Stimulated activated CD4-positive, alpha-beta T cell treated with anti-CD3 and anti-CD28 coated beads, Interleukin-4, amount 100 ng/mL, for 4 hours (primary cell): ENCODE data around the gene ADAMTS16.
"Not testable (repeated sequence)": the region's sequence is repeated elsewhere in the genome, so short reads cannot be mapped to it uniquely, and the experiment has no call there.

ENCODE experiments used
- DNase-seq, 2 experiments: peaks; one replicate each; pipeline ENCODE4 v3.0.0-alpha.2; 2020

ADAMTS16 gene, protein sequence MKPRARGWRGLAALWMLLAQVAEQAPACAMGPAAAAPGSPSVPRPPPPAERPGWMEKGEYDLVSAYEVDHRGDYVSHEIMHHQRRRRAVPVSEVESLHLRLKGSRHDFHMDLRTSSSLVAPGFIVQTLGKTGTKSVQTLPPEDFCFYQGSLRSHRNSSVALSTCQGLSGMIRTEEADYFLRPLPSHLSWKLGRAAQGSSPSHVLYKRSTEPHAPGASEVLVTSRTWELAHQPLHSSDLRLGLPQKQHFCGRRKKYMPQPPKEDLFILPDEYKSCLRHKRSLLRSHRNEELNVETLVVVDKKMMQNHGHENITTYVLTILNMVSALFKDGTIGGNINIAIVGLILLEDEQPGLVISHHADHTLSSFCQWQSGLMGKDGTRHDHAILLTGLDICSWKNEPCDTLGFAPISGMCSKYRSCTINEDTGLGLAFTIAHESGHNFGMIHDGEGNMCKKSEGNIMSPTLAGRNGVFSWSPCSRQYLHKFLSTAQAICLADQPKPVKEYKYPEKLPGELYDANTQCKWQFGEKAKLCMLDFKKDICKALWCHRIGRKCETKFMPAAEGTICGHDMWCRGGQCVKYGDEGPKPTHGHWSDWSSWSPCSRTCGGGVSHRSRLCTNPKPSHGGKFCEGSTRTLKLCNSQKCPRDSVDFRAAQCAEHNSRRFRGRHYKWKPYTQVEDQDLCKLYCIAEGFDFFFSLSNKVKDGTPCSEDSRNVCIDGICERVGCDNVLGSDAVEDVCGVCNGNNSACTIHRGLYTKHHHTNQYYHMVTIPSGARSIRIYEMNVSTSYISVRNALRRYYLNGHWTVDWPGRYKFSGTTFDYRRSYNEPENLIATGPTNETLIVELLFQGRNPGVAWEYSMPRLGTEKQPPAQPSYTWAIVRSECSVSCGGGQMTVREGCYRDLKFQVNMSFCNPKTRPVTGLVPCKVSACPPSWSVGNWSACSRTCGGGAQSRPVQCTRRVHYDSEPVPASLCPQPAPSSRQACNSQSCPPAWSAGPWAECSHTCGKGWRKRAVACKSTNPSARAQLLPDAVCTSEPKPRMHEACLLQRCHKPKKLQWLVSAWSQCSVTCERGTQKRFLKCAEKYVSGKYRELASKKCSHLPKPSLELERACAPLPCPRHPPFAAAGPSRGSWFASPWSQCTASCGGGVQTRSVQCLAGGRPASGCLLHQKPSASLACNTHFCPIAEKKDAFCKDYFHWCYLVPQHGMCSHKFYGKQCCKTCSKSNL

DNA sequence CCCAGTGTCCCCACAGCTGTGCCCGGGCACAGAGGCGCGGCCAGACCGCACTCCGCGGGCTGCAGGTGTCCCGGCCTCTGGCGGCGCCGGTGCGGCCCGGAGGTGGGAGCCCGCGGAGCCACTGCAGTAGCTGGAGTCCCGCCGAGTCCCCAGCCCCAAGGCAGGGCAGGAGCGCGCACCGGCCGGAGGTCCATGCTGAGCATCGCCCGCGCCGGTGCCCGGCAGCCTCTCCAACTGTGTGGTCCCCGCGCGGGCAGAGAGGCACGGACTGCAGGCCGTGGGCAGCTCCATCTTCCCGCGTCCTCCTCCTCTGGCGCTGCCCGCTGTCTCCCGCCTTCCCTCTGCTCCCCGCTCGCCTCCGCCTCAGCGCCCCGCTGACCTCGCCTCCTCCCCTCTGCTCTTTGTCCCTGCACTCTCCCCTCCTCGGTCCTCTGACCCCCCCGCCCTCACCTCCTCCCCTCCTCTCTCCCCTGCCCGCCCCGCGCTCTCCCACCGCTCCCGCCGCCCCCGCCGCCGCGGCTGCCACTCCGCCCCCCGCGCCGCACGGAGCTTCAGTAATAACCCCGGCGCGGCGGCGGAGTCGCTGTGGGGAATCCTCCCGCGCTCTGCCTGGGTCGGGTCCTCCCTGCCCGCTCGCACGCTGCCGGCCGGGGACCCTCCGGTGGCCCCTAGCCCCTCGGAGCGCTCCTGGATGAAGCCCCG, at the start of gene ADAMTS16:
ADAMTS16 (plus strand) TSS at position 554 of the 702 bp plus-strand sequence; CDS start at position 692, 138 bp downstream.
- DNase-seq: no peak

DNA sequence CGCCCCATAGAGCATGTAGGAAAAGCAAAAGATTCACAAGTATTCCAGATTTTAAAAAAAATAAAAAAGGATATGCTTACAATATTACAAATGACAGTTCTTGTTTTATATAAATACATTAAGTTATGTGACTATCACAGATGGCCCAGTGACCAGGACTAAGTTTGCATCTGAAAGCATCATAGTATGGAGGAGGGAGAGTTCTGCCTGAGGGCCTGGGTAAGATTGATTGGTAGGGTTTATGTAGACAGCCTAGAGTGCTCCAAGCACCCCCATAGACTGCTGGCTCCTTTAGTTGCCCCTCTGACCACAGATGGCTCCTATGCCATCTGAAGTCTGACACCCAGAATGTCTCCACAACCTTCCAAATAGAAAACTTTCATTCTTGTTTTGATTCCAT, 48.0 kb upstream of the ADAMTS16 start:
- no peak for DNase-seq

DNA sequence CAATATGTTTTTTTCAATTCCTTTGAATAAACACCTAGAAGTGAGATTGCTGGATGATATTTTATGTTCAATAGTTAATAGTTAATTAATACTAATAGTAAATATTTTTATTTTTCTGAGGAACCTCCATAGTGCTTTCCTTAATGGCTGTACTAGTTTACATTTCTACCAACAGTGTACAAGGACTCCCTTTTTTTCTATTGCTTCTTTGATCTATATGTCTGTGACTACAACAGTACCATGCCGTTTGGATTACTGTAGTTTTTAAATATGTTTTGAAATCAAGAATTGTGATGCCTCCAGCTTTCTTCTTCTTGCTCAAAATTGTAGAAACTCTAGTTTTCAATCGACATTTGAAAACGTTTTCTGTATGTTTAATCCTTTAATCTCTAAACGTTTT, 39.5 kb upstream of the ADAMTS16 start:
- DNase-seq: no peak

DNA sequence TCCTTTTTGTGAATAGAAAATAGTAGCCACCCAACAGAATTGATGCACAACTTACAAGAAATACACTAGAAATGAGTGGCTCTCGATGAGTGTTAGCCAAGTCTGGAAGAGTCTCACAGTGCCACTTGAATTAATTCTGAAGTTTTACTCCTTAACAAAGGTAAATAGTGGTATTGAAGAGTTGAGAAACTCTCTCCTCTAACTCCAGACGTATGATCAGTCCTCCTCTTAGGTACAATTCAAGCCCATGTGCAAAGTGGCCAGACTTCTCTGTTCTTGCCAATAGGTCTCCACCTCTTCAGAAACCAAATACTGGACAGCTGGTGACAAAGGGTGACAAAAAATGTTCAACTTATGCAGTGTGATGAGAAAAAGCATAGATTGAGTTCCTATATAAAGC, 38.5 kb upstream of the ADAMTS16 start:
- DNase-seq: no peak

DNA sequence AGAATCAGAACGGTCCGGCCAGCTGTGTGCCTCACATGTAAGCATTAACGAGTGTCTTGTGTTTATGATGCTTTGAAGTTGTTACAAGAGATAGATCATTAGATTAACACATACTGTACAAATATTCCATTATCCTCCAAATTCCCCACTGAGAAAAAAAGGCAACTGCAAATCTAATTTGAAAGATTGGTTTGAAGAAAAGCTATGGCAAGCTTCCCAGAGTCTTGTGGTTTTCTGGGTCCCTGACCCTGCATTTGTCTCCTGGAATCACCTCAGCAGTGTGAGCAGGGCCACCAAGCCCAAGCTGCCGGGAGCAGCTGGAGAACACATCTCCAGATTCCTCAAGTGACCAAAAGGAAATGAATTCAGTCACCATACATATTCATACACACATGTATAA, 36.9 kb upstream of the ADAMTS16 start:
- DNase-seq: no peak

DNA sequence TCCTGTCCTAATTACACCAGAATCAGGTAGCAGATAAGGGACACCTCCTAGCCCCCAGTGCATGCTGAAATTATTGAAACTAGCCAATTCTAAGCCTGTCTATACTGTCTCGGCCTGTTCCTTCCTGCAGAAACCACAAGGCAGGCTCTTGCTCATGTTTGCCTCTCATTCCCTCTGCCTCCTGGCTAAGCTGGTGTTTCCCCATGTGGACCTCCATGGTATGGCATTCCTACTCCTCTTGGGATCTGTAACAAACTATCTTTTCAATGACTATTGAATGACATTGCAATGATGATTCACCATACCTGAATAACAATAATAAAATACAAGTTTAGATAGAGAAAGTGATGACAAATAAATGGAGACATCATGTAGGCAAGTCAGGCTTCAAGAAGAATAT, 35.6 kb upstream of the ADAMTS16 start:
- DNase-seq: no peak

DNA sequence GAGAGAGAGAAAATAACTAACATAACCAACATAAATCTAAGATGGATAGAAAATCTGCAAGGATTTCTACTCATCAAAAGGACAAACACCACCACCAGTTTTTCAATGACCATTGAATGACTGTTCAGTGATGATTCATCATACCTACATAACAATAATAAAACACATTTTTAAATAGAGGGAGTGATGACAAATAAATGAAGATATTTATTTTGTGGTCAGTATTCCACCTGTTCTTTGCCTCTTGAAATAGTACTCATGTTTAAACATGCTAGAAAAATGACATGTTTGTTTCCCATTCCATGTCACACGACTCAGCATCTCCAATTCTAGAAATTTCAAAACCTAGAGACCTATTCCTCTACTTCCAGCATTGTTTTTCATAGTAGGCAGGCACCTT, 34.6 kb upstream of the ADAMTS16 start:
- DNase-seq: no peak

DNA sequence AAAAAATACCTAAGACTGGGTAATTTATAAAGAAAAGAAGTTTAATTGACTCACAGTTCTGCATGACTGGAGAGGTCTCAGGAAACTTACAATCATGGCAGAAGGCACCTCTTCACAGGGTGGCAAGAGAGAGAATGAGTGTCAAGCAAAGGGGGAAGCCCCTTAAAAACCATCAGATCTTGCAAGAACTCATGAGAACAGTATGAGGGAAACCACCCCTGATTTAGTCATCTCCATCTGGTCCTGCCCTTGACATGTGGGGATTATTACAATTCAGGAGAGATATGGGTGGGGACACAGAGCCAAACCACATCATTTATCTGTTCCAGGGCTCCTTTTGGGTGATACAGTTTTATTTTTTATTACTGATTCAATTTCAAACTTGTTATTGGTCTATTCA, 23.2 kb upstream of the ADAMTS16 start:
- DNase-seq: no peak

DNA sequence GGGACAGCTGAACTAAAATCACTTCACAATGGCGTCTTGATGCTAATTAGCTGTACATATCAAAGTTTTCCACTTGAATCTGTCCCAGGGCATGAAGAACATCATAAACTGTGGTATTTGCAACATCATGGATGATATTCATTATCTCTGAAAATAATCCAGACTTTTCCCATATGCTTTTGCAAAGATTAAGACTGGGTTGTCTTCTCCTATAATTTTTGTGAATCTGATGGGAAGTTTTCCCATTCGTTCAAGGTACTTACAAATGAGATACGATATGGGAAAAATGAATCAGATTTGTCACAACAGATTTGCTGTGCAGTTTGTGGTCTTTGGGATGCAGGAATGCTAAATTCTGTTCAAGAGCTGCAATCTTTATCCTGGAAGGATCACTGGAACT, 17.4 kb upstream of the ADAMTS16 start:
- no peak for DNase-seq

DNA sequence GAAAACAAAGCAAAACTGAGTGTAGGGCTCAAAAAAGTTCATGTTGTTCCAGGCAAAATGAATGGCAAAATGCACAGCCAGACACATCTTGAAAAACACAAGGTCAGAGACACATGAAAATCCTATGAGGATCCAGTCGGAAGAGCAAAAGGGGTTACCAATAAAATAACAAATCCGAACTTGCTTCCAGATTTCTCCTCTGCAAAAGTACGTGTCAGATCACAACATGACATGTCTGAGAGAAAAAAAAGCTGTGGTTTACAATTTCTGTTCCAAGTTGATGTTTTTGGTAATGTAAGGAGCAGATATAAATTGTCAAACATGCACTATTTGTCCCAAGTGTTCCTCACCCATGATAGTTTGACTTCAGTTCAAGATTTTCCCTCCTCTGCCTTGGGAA, 15.9 kb upstream of the ADAMTS16 start:
- DNase-seq: no peak

DNA sequence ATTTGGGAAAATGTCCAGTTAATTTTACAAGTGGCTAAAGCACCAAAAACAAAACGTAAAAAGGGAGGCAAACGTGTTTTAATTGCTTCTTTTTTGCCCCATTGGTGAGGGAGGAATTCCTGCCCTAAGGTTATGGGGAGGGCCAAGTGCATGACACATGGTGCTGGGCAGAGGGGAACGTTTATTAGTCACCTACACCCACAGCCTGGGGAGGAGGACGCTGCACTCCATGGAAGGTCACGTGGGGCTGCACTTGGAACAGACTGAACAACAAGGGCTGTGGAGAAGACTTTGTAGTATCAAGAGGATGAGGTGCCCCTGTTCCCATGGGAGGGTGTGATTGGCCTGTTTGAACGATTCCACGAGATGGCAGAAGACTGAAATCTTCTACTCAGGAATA, 13.7 kb upstream of the ADAMTS16 start:
- DNase-seq: no peak

DNA sequence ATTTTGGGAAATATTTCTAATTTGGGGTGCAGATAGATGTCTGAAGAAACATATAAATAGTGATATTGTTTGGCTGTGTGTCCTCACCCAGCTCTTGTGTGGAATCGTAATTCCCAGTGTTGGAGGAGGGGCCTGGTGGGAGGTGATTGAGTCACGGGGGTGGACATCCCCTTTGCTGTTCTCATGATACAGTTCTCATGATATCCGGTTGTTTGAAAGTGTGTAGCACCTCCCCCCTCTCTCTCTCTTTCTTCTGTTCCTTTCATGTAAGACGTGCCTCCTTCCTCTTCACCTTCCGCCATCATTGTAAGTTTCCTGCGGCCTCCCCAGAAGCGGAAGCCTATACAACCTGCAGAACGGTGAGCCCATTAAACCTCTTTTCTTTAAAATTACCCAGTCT, 11.4 kb upstream of the ADAMTS16 start:
- DNase-seq: no peak

DNA sequence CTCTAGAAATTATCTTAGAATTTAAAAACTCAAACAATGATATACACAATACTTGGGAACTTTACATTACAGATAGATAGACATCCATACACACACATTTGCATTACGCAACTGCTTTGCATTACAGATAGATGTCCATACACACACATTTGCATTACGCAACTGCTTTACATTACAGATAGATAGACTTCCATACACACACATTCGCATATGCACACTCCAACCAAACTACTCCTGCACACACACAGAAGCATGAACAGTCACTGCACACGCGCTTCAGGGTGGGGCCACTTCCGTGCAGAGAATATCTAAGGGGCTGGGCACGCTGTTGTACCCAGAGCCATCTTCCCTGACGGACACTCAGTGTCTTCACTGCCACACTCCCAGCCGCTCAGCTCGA, 7.9 kb upstream of the ADAMTS16 start:
- DNase-seq: no peak

DNA sequence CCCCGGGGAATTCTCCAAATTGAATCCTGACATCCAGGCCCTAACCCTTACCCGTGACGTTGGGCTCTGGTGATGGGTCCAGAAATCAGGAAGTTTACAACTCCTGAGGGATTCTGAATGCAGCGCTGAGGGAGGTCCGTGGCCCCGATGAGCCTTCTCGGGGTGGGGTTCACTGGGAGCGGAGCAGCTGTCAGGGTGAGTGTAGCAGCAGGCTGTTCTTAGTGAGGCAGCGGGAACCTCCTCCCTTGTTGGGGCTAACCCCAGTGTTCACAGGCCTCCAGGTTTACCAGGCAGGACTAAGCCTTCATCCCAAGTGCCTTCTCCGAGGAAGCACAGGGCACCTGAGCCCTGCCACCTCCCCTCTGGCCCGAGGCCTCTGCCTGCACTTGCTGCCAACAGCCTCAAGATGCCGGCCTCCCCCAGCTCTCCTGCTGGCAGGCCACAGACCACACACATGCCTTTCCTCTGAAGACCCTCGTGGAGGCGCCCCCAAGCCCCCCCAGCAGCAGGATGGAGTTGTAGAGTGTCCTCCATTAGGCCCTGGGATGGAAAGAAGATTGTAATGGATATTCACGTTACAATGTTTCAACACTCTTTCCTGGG, 7.3 kb upstream of the ADAMTS16 start:
- DNase-seq: no peak

DNA sequence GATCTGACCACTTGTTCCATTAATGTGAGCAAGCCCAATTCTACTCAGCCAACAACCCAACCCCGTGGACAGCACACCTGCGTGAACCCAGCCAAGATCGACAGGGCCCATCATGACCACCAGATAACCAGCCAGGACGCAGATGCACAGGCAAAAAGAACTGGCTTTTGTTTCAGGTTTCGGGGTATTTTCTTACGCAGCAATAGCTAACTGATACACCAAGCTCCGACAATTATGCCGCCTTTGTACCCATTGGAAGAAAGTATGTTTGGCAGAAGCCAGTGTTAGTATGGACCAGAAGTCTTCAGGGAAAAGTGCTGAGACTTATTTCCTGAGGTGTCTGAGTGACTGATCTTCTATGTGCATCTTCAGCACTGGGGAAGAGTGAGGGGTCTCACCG, 6.0 kb upstream of the ADAMTS16 start:
- DNase-seq: no peak

DNA sequence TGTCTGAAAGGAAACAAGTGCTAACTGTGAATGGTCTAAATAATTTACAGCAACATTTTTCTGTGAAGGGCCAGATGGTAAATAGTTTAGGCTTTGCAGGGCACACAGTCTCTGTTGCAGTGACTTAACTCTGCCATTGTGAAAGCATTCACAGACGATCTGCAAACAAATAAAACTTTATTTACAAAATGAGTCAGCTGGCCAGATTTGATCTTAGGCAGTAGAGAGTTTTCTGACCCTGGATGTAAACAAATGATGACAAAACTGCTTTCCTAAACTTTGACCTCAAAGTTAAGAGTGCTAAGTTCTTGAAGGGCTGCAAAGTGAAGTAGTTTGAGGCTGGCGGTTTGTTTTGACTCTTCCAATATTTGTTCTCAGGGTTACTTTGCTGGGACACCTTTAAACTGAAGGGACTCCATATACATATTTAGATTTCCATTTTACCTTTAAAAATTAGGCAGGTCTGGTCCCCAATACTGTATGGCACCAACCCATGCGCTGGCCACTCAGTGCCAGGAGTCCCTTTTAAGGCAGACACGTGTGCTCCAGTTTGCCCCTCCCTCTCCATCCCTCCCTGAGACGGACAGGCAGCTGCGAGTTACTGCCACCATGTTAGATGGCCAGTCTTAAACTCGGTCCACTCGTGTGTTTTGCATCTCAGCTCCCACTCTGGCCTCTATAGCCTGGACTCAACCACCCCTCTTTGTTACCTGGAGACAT, 4.0 kb upstream of the ADAMTS16 start:
- DNase-seq: no peak

DNA sequence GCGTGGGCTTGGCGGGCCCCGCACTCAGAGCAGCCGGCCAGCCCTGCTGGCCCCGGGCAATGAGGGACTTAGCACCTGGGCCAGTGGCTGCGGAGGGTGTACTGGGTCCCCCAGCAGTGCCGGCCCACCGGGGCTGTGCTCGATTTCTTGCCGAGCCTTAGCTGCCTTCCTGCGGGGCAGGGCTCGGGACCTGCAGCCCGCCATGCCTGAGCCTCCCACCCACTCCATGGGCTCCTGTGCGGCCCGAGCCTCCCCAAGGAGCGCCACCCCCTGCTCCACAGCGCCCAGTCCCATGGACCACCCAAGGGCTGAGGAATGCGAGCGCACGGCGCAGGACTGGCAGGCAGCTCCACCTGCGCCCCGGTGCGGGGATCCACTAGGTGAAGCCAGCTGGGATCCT, 2.3 kb upstream of the ADAMTS16 start:
- not testable (repeated sequence) for DNase-seq

DNA sequence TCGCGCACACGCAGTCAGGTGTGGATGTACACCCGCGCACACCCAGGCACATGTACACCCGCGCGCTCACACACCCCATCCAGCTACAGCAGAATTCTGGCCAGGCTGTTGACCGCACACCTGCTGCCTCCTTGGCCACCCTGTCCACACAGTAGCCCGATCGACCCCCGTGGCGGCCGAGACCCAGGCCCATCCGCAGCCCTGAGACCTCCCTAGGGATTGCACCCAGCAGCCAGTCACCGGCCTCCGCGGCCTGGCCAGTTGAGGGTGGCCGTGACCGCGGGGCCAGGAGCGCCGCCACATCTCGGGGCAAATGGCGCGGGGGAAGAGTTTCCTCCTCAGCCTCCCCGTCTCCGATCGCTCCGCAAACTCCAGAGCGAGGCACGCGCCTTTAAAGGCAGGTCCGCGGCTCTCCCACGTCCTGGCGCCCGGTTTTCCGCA, 774 bp upstream of the ADAMTS16 start:
- DNase-seq: no peak

DNA sequence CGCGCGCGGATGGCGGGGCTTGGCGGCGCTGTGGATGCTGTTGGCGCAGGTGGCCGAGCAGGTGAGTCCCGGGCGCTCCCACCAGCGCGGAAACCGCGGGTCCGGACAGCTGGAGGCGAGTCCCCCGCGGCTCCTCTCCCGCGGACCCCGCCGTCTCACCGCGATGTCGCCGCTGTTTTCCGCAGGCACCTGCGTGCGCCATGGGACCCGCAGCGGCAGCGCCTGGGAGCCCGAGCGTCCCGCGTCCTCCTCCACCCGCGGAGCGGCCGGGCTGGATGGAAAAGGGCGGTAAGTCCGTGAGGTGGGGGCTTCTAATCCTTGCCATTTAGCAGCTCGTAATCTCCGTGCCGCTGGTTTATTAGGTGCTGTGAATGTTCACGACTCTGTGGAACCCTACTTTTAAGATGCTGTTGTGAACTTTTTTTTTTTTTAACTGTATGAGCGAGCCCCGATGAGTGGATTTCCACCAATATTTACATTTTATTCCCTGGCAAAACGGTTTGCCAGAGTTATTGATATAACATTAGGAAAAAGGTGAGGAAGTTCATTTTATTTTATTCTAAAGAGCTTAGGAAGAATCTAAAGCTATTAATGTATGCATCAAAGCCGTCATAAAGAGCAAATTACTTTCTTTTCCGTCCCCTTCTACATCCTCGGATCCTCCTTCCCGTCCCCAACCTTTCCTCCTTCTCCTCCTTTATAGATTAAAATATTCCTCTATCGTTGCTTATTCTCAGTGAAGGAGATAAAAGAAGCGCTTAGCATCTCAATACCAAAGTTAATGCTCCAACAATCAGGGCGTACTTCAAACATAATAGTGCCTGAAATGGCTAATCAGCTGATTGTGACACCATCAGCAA, 579 bp downstream of the ADAMTS16 start:
- DNase-seq: no peak

DNA sequence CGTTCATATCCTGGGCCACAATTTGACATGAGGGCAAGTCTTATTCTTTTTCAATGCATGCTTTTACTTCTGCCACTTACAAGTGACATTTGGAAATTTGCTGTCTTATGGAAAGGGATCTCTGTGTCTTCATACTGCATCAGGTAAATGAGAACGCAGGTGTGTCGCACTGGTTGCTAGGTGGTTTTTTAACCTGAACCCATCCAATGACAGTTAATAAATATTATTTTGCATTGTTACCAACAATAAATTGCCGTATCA, 1.1 kb downstream of the ADAMTS16 start:
- DNase-seq: no peak
